NCI-H1694 treated with DMSO at 0.1 percent for 48 hours (cell line): ENCODE measurements around the gene OBSCN.
"Not testable (repeated sequence)": the region's sequence is repeated elsewhere in the genome, so short reads cannot be mapped to it uniquely, and the experiment has no call there.

Source experiments
- DNase-seq: peaks from one replicate; lab custom pipeline; 2025; lab: John Stamatoyannopoulos, UW

The OBSCN gene

GRCh38 chr1:228263636-228264035 is 55.8 kb downstream of the OBSCN start:
- DNase-seq = no peak

- DNase-seq = no peak
Measured at GRCh38 chr1:228264090-228264829, 56.4 kb downstream of the OBSCN start.

GRCh38 chr1:228265167-228265566 is 57.3 kb downstream of the OBSCN start:
- no peak for DNase-seq

- DNase-seq = no peak
Measured at GRCh38 chr1:228267962-228268880, 60.4 kb downstream of the OBSCN start.

- no peak for DNase-seq
Measured at GRCh38 chr1:228268881-228269265, 61.0 kb downstream of the OBSCN start.

- not testable (repeated sequence) for DNase-seq
Measured at GRCh38 chr1:228269431-228269830, 61.6 kb downstream of the OBSCN start.

GRCh38 chr1:228270032-228270431 is 62.2 kb downstream of the OBSCN start:
- DNase-seq = no peak

- DNase-seq = no peak
Measured at GRCh38 chr1:228271701-228272251, 63.9 kb downstream of the OBSCN start.

GRCh38 chr1:228272331-228272791 is 64.5 kb downstream of the OBSCN start:
- DNase-seq = no peak

- DNase-seq = no peak
Measured at GRCh38 chr1:228272831-228273571, 65.2 kb downstream of the OBSCN start.

- DNase-seq = no peak
Measured at GRCh38 chr1:228273720-228274451, 66.0 kb downstream of the OBSCN start.

- DNase-seq = no peak
Measured at GRCh38 chr1:228274452-228275178, 66.8 kb downstream of the OBSCN start.

GRCh38 chr1:228275179-228275429 is 67.3 kb downstream of the OBSCN start:
- DNase-seq = no peak

GRCh38 chr1:228275430-228276173 is 67.8 kb downstream of the OBSCN start:
- peak; percentile 56 for DNase-seq

- DNase-seq = no peak
Measured at GRCh38 chr1:228276174-228276831, 68.5 kb downstream of the OBSCN start.

GRCh38 chr1:228276901-228277490 is 69.2 kb downstream of the OBSCN start:
- no peak for DNase-seq

- DNase-seq = no peak
Measured at GRCh38 chr1:228277491-228278431, 69.9 kb downstream of the OBSCN start.

- DNase-seq = no peak
Measured at GRCh38 chr1:228278432-228278941, 70.6 kb downstream of the OBSCN start.
